H1 (cell line): ENCODE data around the gene MADD.
"Not testable (repeated sequence)": the region's sequence is repeated elsewhere in the genome, so short reads cannot be mapped to it uniquely, and the experiment has no call there.

ENCODE experiments used
- CTCF ChIP-seq, 3 experiments: IDR thresholded peaks; 1 replicate in 2 of 3; 2 replicates in 1 of 3; pipeline versions ENCODE4 v1.5.1 to v1.6.1; 2011; ENCODE audit warnings: low read length in 3 of 3, mild to moderate bottlenecking in 3 of 3, inconsistent platforms in 2 of 3, low read depth in 1 of 3, moderate library complexity in 1 of 3; ENCODE audit not compliant: insufficient read depth in 1 of 3; ENCODE audit errors: control extremely low read depth in 1 of 3
- GTF2F1 ChIP-seq: IDR thresholded peaks from 2 replicates; pipeline ENCODE4 v1.6.1; 2012; ENCODE audit warnings: low read depth, low read length, improper control_type of control experiment, borderline replicate concordance
- KDM5A ChIP-seq: fragments of 200-600 bp; IDR thresholded peaks from 2 replicates; pipeline ENCODE4 v1.7.1; 2012; ENCODE audit warnings: mild to moderate bottlenecking, low read length, inconsistent platforms, mixed read lengths
- NRF1 ChIP-seq: IDR thresholded peaks from 2 replicates; pipeline ENCODE4 v1.6.1; 2011; ENCODE audit warnings: mild to moderate bottlenecking, low read depth, low read length, improper control_type of control experiment
- POLR2A ChIP-seq, 2 experiments: IDR thresholded peaks; 1 replicate in 1 of 2; 2 replicates in 1 of 2; pipeline ENCODE4 v1.6.1; 2011; ENCODE audit warnings: low read depth in 2 of 2, low read length in 2 of 2, mild to moderate bottlenecking in 2 of 2; ENCODE audit errors: control extremely low read depth in 1 of 2
- RAD21 ChIP-seq, 2 experiments: IDR thresholded peaks in 1 of 2; conservative IDR thresholded peaks in 1 of 2; 2 replicates each; pipeline ENCODE4 v1.6.1; 2011; ENCODE audit warnings: low read depth in 2 of 2, low read length in 2 of 2, improper control_type of control experiment in 1 of 2, inconsistent platforms in 1 of 2, mild to moderate bottlenecking in 1 of 2, moderate library complexity in 1 of 2
- SAP30 ChIP-seq: fragments of 300-600 bp; sonication (generic); IDR thresholded peaks from 2 replicates; pipeline ENCODE4 v1.7.1; 2012; ENCODE audit warnings: low read length, moderate library complexity, mild to moderate bottlenecking, inconsistent platforms; ENCODE audit not compliant: insufficient read depth, insufficient replicate concordance

GRCh38 chr11:47334699-47335411 lies 64.9 kb downstream of the MADD start:
- not testable (repeated sequence) for TF ChIP-seq CTCF (IDR thresholded peaks at IDR 0.05; ENCODE audit: control extremely low read depth in 1 of 3, insufficient read depth in 1 of 3, low read depth in 1 of 3, low read length in 3 of 3); NRF1; KDM5A; RAD21 (IDR thresholded peaks at IDR 0.05 in 1 of 2, conservative IDR thresholded peaks at IDR 0.05 in 1 of 2; ENCODE audit: low read depth in 2 of 2, low read length in 2 of 2); POLR2A (IDR thresholded peaks at IDR 0.05; ENCODE audit: control extremely low read depth in 1 of 2, low read depth in 2 of 2, low read length in 2 of 2); GTF2F1; SAP30
